GM23248 (cell line): ENCODE data around the gene CD58. TPM values are rescaled to one million over a fixed set of nuclear protein-coding genes. Genes with fewer than 3 reads are reported as not detected.

Source experiments
- DNase-seq: peaks from one replicate; pipeline ENCODE4 v3.0.0-alpha.2; 2015
- H2AFZ ChIP-seq: fragments of 200-600 bp; sonication (generic); 2 replicates; pipeline ENCODE4 v1.6.1; 2016; ENCODE audit warnings: antibody characterized with exemption
- H3F3A ChIP-seq: fragments of 200-600 bp; sonication (generic); 2 replicates; pipeline ENCODE4 v1.6.1; 2016; ENCODE audit warnings: mild to moderate bottlenecking, antibody characterized with exemption, mixed run types; ENCODE audit not compliant: insufficient read depth
- H3K27ac ChIP-seq: fragments of 200-600 bp; sonication (generic); 2 replicates; pipeline ENCODE4 v1.5.1; 2016; ENCODE audit warnings: mild to moderate bottlenecking
- H3K27me3 ChIP-seq: fragments of 200-600 bp; sonication (generic); replicated peaks from 2 replicates; pipeline ENCODE4 v1.6.1; 2016; ENCODE audit warnings: mild to moderate bottlenecking; ENCODE audit not compliant: insufficient read depth
- H3K36me3 ChIP-seq: fragments of 200-600 bp; sonication (generic); 2 replicates; pipeline ENCODE4 v1.6.1; 2016; ENCODE audit warnings: low read depth, mild to moderate bottlenecking
- H3K4me1 ChIP-seq: fragments of 200-600 bp; sonication (generic); 2 replicates; pipeline ENCODE4 v1.6.1; 2016; ENCODE audit warnings: mild to moderate bottlenecking; ENCODE audit not compliant: insufficient read depth
- H3K4me2 ChIP-seq: fragments of 200-600 bp; sonication (generic); one replicate; pipeline ENCODE4 v1.6.1; 2016; ENCODE audit warnings: mild to moderate bottlenecking; ENCODE audit not compliant: unreplicated experiment
- H3K4me3 ChIP-seq: fragments of 200-600 bp; sonication (generic); 2 replicates; pipeline ENCODE4 v1.5.1; 2016; ENCODE audit warnings: mild to moderate bottlenecking
- H3K79me2 ChIP-seq: fragments of 200-600 bp; sonication (generic); 2 replicates; pipeline ENCODE4 v1.6.1; 2016; ENCODE audit warnings: mild to moderate bottlenecking; ENCODE audit not compliant: insufficient read depth
- H3K9ac ChIP-seq: fragments of 200-600 bp; sonication (generic); 2 replicates; pipeline ENCODE4 v1.6.1; 2016; ENCODE audit warnings: mild to moderate bottlenecking
- H3K9me2 ChIP-seq: fragments of 200-600 bp; sonication (generic); 2 replicates; pipeline ENCODE4 v1.6.1; 2016; ENCODE audit warnings: mixed run types, mild to moderate bottlenecking, moderate library complexity; ENCODE audit not compliant: insufficient read depth
- H3K9me3 ChIP-seq: fragments of 200-600 bp; sonication (generic); one replicate; pipeline ENCODE4 v1.6.1; 2017; ENCODE audit warnings: low read depth
- H4K20me1 ChIP-seq: fragments of 200-600 bp; sonication (generic); 2 replicates; pipeline ENCODE4 v1.6.0; 2016; ENCODE audit not compliant: insufficient read depth
- EZH2 ChIP-seq: fragments of 200-600 bp; sonication (generic); IDR thresholded peaks from 2 replicates; pipeline ENCODE4 v1.6.1; 2018; ENCODE audit warnings: antibody characterized with exemption, mild to moderate bottlenecking; ENCODE audit not compliant: insufficient read depth, poor library complexity, severe bottlenecking
- EZH2phosphoT487 ChIP-seq: fragments of 200-600 bp; sonication (generic); IDR thresholded peaks from 2 replicates; pipeline ENCODE4 v1.6.1; 2018; ENCODE audit warnings: antibody characterized with exemption, moderate library complexity, mild to moderate bottlenecking, low read depth; ENCODE audit not compliant: insufficient read depth
- WGBS, 2 experiments: methylation state at CpG; one replicate each; pipeline ENCODE4 v1.1.6; 2015 to 2017; ENCODE audit warnings: low lambda C conversion rate in 2 of 2, low coverage in 1 of 2; ENCODE audit errors: missing lambda C conversion rate in 2 of 2; 5-methylcytosine and 5-hydroxymethylcytosine counted together
- in situ Hi-C: fragments of 300-500 bp; cut with MboI; formaldehyde crosslinking; loops from 2 replicates; pipeline ENCODE4 v1.15.0; 2020
- polyA plus RNA-seq: library from polyadenylated mRNA; unstranded; fragments of >200 nt; fragmentation: Nextera tagmentation; extraction: Ambion mirVana; gene quantifications from 2 replicates; pipeline ENCODE4 v1.2.1, GENCODE V29; 2016
- total RNA-seq: library from RNA; depleted of rRNA; stranded (reverse); fragments of >200 nt; shearing (Covaris generic); gene quantifications from 2 replicates; pipeline ENCODE4 v1.2.3, GENCODE V29; 2014

CD58 gene
- total and polyA plus RNA-seq, 2 experiments from 2014 or later, result 14.1 to 30.0 TPM

GRCh38 chr1:116533429-116533820 is 37.4 kb downstream of the CD58 start:
- Histone ChIP-seq H3K9me3 (no peaks in the 10 kb centered on the region), H3F3A (peaks cover 9% of the 10 kb centered on the region; the same call in 1 of the 2 replicates), H3K27me3 (no peaks in the 10 kb centered on the region), H3K36me3 (no peaks in the 10 kb centered on the region), H3K79me2 (no peaks in the 10 kb centered on the region), H3K9me2 (no peaks in the 10 kb centered on the region), H3K27ac (no peak overlapping the region), H3K4me2 (no peak overlapping the region), H3K4me3 (no peak overlapping the region), H2AFZ (no peak overlapping the region), H4K20me1 (no peaks in the 10 kb centered on the region; the same call in 1 of the 2 replicates), H3K9ac (no peak overlapping the region), H3K4me1 (peaks cover 20% of the 10 kb centered on the region)
- DNase-seq, result no peak
- in situ Hi-C loops, result no loop called here
- TF ChIP-seq EZH2 (no peak), EZH2phosphoT487 (no peak)
- WGBS, 2 experiments, result 91 to 97% methylated on average over 3 of the region's 3 CpGs

DNA sequence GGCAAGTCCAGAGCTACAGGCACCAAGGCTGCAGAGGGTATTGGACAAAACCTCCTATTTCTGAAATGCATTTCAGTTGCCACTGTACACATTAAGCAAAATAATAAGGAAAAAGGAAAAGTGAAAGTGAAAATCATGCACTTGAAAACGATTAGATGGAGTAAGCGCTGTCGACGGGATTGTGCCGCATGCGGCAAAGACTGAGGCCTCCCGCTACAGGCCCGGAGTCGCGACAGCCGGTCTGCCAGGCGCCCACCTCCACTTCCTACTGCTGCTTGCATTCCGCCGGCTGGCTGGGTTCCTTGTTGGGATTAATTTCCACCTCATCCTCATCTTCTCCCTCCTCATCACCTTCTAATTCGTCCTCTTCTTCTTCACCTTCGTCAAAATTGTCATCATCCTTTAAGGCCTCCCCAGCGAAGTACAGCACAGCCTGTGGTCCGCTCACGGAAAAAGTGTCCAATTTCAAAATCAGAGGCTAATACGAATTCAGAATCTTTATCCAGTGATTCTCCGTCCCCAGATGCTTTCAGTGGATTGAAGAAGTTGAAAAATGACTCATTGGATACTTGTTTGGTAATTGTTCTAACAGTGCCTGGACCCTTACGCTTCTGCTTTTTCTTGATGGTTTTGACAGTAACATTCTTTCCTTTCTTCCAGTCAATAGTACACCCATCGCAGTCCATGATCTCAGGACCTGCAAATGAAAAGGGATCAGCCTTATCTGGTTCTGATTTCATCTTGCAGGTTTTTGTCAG is 38.0 kb downstream of the CD58 start:
- Histone ChIP-seq H3K9me2 (no peaks in the 10 kb centered on the region), H3K4me1 (peaks cover 15% of the 10 kb centered on the region), H3K27ac (no peak overlapping the region), H3K79me2 (no peaks in the 10 kb centered on the region), H2AFZ (no peak overlapping the region), H3K9ac (no peak overlapping the region), H3F3A (peaks cover 4% of the 10 kb centered on the region; the same call in 1 of the 2 replicates), H3K27me3 (no peaks in the 10 kb centered on the region), H3K36me3 (no peaks in the 10 kb centered on the region), H3K4me3 (no peak overlapping the region), H4K20me1 (no peaks in the 10 kb centered on the region; the same call in 1 of the 2 replicates), H3K4me2 (no peak overlapping the region), H3K9me3 (no peaks in the 10 kb centered on the region)
- WGBS, 2 experiments, result 97 to 98% methylated on average over 23 of the region's 23 CpGs
- DNase-seq, result no peak
- TF ChIP-seq EZH2phosphoT487 (no peak), EZH2 (no peak)
- in situ Hi-C loops, result no loop called here

- no peaks in the 10 kb centered on the region for H3K27me3 ChIP-seq
- H3K4me1 ChIP-seq, result peaks cover 12% of the 10 kb centered on the region
- H3K36me3 ChIP-seq, result no peaks in the 10 kb centered on the region
- DNase-seq, result no peak
- H3K79me2 ChIP-seq, result no peaks in the 10 kb centered on the region
- H3K9me3 ChIP-seq, result no peaks in the 10 kb centered on the region
- no peak overlapping the region for H3K4me2 ChIP-seq
- no peaks in the 10 kb centered on the region for H3F3A ChIP-seq
- 95 to 100% methylated on average over 12 to 13 of the region's 13 CpGs for WGBS, 2 experiments
- TF ChIP-seq EZH2phosphoT487 (no peak), EZH2 (no peak)
- no peak overlapping the region for H3K4me3 ChIP-seq
- H2AFZ ChIP-seq, result no peak overlapping the region
- no peaks in the 10 kb centered on the region; the same call in 1 of the 2 replicates for H4K20me1 ChIP-seq
- H3K27ac ChIP-seq, result no peak overlapping the region
- no peak overlapping the region for H3K9ac ChIP-seq
- no peaks in the 10 kb centered on the region for H3K9me2 ChIP-seq
- in situ Hi-C loops, result no loop called here
Observed at GRCh38 chr1:116531917-116532316, 38.9 kb downstream of the CD58 start.

DNA sequence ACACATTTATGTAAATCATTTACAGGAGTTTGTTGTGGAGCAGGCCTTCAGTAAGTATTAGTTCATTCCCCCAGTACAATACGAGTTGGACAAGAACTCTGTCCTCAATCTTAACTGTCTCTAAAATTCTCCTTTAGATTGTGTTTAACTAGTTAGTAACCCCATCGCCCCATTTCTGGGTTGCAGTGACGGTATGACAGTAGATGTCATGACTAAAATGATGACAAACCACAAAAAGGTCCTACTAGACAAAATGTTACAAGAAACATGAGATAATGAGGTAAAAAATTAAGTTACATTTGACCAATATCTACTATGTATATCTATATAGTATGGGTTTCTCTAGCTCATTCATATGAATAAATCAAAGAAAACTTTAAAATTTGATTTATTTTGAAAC is 41.1 kb downstream of the CD58 start:
- no peak overlapping the region for H3K4me3 ChIP-seq
- DNase-seq, result no peak
- H2AFZ ChIP-seq, result no peak overlapping the region
- no peaks in the 10 kb centered on the region; the same call in 1 of the 2 replicates for H4K20me1 ChIP-seq
- H3F3A ChIP-seq, result no peaks in the 10 kb centered on the region
- no peaks in the 10 kb centered on the region for H3K36me3 ChIP-seq
- H3K9me3 ChIP-seq, result no peaks in the 10 kb centered on the region
- no peaks in the 10 kb centered on the region for H3K27me3 ChIP-seq
- no peak overlapping the region for H3K4me2 ChIP-seq
- 96 to 97% methylated on average over 3 of the region's 3 CpGs for WGBS, 2 experiments
- H3K4me1 ChIP-seq, result peaks cover 9% of the 10 kb centered on the region
- in situ Hi-C loops, result no loop called here
- no peak for TF ChIP-seq EZH2phosphoT487
- no peak for TF ChIP-seq EZH2
- H3K9ac ChIP-seq, result no peak overlapping the region
- no peaks in the 10 kb centered on the region for H3K79me2 ChIP-seq
- H3K27ac ChIP-seq, result no peak overlapping the region
- H3K9me2 ChIP-seq, result peaks cover 3% of the 10 kb centered on the region; the same call in 1 of the 2 replicates
